Activated effector memory CD4-positive, alpha-beta T cell treated with anti-CD3 and anti-CD28 coated beads, Interleukin-2, amount 50 U/mL, for 16 hours (primary cell): ENCODE data around the gene GLS.
A peak's percentile ranks its signal among the peaks of the same experiment; 100 is the strongest.
"Not testable (repeated sequence)": the region's sequence is repeated elsewhere in the genome, so short reads cannot be mapped to it uniquely, and the experiment has no call there.

ENCODE experiments used
- DNase-seq: peaks from one replicate; pipeline ENCODE4 v3.0.0-alpha.2; 2020

GLS gene

GRCh38 chr2:190880378-190881083 is at the start of gene GLS:
Gene GLS (plus strand): TSS chr2:190880821. CDS start chr2:190881085, 264 bp downstream.
- peak; percentile 98 for DNase-seq

GRCh38 chr2:190831941-190832340 is 48.7 kb upstream of the GLS start:
- no peak for DNase-seq

GRCh38 chr2:190834890-190835208 is 45.8 kb upstream of the GLS start:
- no peak for DNase-seq

GRCh38 chr2:190835303-190835930 is 45.2 kb upstream of the GLS start:
- DNase-seq, result no peak

GRCh38 chr2:190836767-190837166 is 43.9 kb upstream of the GLS start:
- no peak for DNase-seq

GRCh38 chr2:190837420-190837819 is 43.2 kb upstream of the GLS start:
- no peak for DNase-seq

- DNase-seq, result no peak
Observed at GRCh38 chr2:190837952-190838361, 42.7 kb upstream of the GLS start.

GRCh38 chr2:190838492-190838910 is 42.1 kb upstream of the GLS start:
- no peak for DNase-seq

GRCh38 chr2:190840569-190841172 is 40.0 kb upstream of the GLS start:
- no peak for DNase-seq

GRCh38 chr2:190841707-190842505 is 38.7 kb upstream of the GLS start:
- DNase-seq, result no peak

- no peak for DNase-seq
Observed at GRCh38 chr2:190842606-190843104, 38.0 kb upstream of the GLS start.

- peak; percentile 69 for DNase-seq
Observed at GRCh38 chr2:190843890-190844699, 36.5 kb upstream of the GLS start.

GRCh38 chr2:190844700-190845401 is 35.8 kb upstream of the GLS start:
- DNase-seq, result no peak

GRCh38 chr2:190846746-190847145 is 33.9 kb upstream of the GLS start:
- no peak for DNase-seq

GRCh38 chr2:190847504-190848081 is 33.0 kb upstream of the GLS start:
- no peak for DNase-seq

GRCh38 chr2:190849774-190850173 is 30.8 kb upstream of the GLS start:
- DNase-seq, result no peak

GRCh38 chr2:190853022-190853421 is 27.6 kb upstream of the GLS start:
- DNase-seq, result not testable (repeated sequence)

- no peak for DNase-seq
Observed at GRCh38 chr2:190853531-190854383, 26.9 kb upstream of the GLS start.

GRCh38 chr2:190854726-190855125 is 25.9 kb upstream of the GLS start:
- no peak for DNase-seq

- no peak for DNase-seq
Observed at GRCh38 chr2:190855245-190855644, 25.4 kb upstream of the GLS start.
